NCI-H1048 (cell line): ENCODE results near the gene MRPS2.
"Not testable (repeated sequence)": the region's sequence is repeated elsewhere in the genome, so short reads cannot be mapped to it uniquely, and the experiment has no call there.

Experiments used
- DNase-seq: peaks from one replicate; lab custom pipeline; 2025; lab: John Stamatoyannopoulos, UW

MRPS2 gene

GRCh38 chr9:135514342-135515082, 14.0 kb downstream of the MRPS2 start:
- no peak for DNase-seq

- no peak for DNase-seq
These were observed 14.8 kb downstream of the MRPS2 start for GRCh38 chr9:135515083-135515951.

- DNase-seq, result no peak
These were observed 15.8 kb downstream of the MRPS2 start for GRCh38 chr9:135516132-135516860.

- DNase-seq, result no peak
These were observed 16.9 kb downstream of the MRPS2 start for GRCh38 chr9:135517407-135517822.

GRCh38 chr9:135519179-135519971, 18.9 kb downstream of the MRPS2 start:
- DNase-seq, result no peak

- DNase-seq, result no peak
These were observed 20.6 kb downstream of the MRPS2 start, which contains the start of gene LCN1 for GRCh38 chr9:135520916-135521607. Gene LCN1, plus strand, starts transcription at chr9:135521440. Its CDS starts 58 bp downstream, at chr9:135521498.

- no peak for DNase-seq
These were observed 21.2 kb downstream of the MRPS2 start for GRCh38 chr9:135521608-135522095.

- no peak for DNase-seq
These were observed 21.8 kb downstream of the MRPS2 start for GRCh38 chr9:135522137-135522877.

GRCh38 chr9:135522931-135523330, 22.4 kb downstream of the MRPS2 start:
- no peak for DNase-seq

GRCh38 chr9:135523521-135524129, 23.1 kb downstream of the MRPS2 start:
- DNase-seq, result no peak

- no peak for DNase-seq
These were observed 23.8 kb downstream of the MRPS2 start for GRCh38 chr9:135524130-135524861.

- no peak for DNase-seq
These were observed 25.0 kb downstream of the MRPS2 start for GRCh38 chr9:135525241-135526088.

- DNase-seq, result no peak
These were observed 25.7 kb downstream of the MRPS2 start for GRCh38 chr9:135526089-135526729.

GRCh38 chr9:135526730-135527571, 26.5 kb downstream of the MRPS2 start:
- DNase-seq, result no peak

- DNase-seq, result not testable (repeated sequence)
These were observed 28.5 kb downstream of the MRPS2 start for GRCh38 chr9:135528842-135529435.

- no peak for DNase-seq
These were observed 29.7 kb downstream of the MRPS2 start for GRCh38 chr9:135530146-135530545.
